Fibroblast of skin of left biceps (primary cell): Measurements from ENCODE around the gene ALOX5AP.

Source experiments
- DNase-seq, 2 experiments: peaks; one replicate each; pipeline ENCODE4 v3.0.0-alpha.2; 2013; ENCODE audit warnings: low read depth in 2 of 2

The ALOX5AP gene

GRCh38 chr13:30735025-30735871 is at the start of gene ALOX5AP:
TSS of gene ALOX5AP (plus strand) at chr13:30735543. CDS start at chr13:30735606, 63 bp downstream.
- DNase-seq = no peak

- DNase-seq = no peak
These were observed 49.4 kb upstream of the ALOX5AP start for GRCh38 chr13:30685987-30686386.

- DNase-seq = no peak
These were observed 47.7 kb upstream of the ALOX5AP start for GRCh38 chr13:30687601-30688000.

GRCh38 chr13:30689752-30690151 is 45.6 kb upstream of the ALOX5AP start:
- no peak for DNase-seq

- peak; percentile 94 to 95 for DNase-seq
These were observed 44.8 kb upstream of the ALOX5AP start for GRCh38 chr13:30690282-30691188.

- no peak for DNase-seq
These were observed 43.2 kb upstream of the ALOX5AP start for GRCh38 chr13:30692113-30692512.

GRCh38 chr13:30696278-30697176 is 38.8 kb upstream of the ALOX5AP start:
- DNase-seq = no peak

GRCh38 chr13:30697177-30697953 is 38.0 kb upstream of the ALOX5AP start:
- no peak for DNase-seq

GRCh38 chr13:30697996-30698401 is 37.3 kb upstream of the ALOX5AP start:
- peak; percentile 62 to 67 for DNase-seq

- no peak for DNase-seq
These were observed 36.8 kb upstream of the ALOX5AP start for GRCh38 chr13:30698488-30699005.

GRCh38 chr13:30700364-30700763 is 35.0 kb upstream of the ALOX5AP start:
- no peak for DNase-seq

GRCh38 chr13:30702006-30702405 is 33.3 kb upstream of the ALOX5AP start:
- no peak for DNase-seq

- no peak for DNase-seq
These were observed 30.7 kb upstream of the ALOX5AP start for GRCh38 chr13:30704596-30704995.

- DNase-seq = no peak
These were observed 29.7 kb upstream of the ALOX5AP start for GRCh38 chr13:30705680-30706079.

GRCh38 chr13:30708541-30708940 is 26.8 kb upstream of the ALOX5AP start:
- peak; percentile 33 to 38 for DNase-seq

- DNase-seq = no peak
These were observed 24.9 kb upstream of the ALOX5AP start for GRCh38 chr13:30710442-30710841.

- DNase-seq = no peak
These were observed 24.0 kb upstream of the ALOX5AP start for GRCh38 chr13:30711375-30711774.

- DNase-seq = no peak
These were observed 23.5 kb upstream of the ALOX5AP start for GRCh38 chr13:30711837-30712236.

- no peak for DNase-seq
These were observed 22.5 kb upstream of the ALOX5AP start for GRCh38 chr13:30712536-30713532.
